KG1 (cell line): ENCODE data around the gene HLA-DQB1.
"Not testable (repeated sequence)": the region's sequence is repeated elsewhere in the genome, so short reads cannot be mapped to it uniquely, and the experiment has no call there.

Source experiments
- DNase-seq: peaks from one replicate; lab custom pipeline; 2025; lab: John Stamatoyannopoulos, UW

The HLA-DQB1 gene

GRCh38 chr6:32666420-32667300, at the start of gene HLA-DQB1:
TSS of gene HLA-DQB1 (minus strand) at chr6:32666657. CDS start at chr6:32666607, 50 bp downstream.
- peak; percentile 64 for DNase-seq

GRCh38 chr6:32713241-32713640, 46.8 kb upstream of the HLA-DQB1 start:
- DNase-seq = no peak

DNA sequence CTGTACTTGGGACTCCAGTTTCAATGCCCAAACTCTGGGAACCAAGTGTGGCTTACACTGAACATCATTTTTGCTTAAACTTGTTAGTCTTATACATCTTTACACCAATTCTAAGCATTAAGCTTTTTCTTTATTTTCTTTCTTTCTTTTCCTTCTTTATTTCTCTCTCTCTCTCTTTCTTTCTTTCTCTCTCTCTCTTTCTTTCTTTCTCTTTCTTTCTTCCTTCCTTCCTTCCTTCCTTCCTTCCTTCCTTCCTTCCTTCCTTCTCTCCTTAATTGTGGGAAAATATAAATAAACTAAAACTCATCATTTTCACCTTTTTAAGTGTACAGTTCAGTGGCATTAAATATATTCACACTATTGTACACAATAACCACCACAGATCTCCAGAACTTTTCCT, 43.2 kb upstream of the HLA-DQB1 start:
- DNase-seq = no peak

GRCh38 chr6:32705164-32705563, 38.7 kb upstream of the HLA-DQB1 start:
- not testable (repeated sequence) for DNase-seq

- no peak for DNase-seq
Measured at GRCh38 chr6:32703347-32703746, 36.9 kb upstream of the HLA-DQB1 start.

- no peak for DNase-seq
Measured at GRCh38 chr6:32700391-32701040, 34.1 kb upstream of the HLA-DQB1 start.

DNA sequence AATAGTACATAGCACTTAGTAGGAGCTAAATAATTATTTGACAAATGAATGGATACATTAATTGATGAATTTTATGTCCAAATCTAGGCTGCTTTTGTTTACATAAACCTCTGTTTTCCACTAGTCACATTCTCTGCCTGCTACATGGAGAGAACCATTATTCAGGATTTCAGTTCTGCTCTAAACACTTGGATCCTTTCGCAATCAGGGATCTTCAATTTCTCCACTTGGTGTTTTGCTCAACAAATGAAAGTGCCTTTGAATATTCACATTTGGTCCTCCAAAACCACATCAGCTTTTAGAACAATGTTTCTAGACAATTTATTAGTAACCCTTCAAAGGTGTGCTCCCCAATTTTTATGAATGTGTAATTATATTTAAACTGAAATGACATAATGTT, 30.6 kb upstream of the HLA-DQB1 start:
- DNase-seq = no peak

- DNase-seq = no peak
Measured at GRCh38 chr6:32692019-32692418, 25.6 kb upstream of the HLA-DQB1 start.

- DNase-seq = no peak
Measured at GRCh38 chr6:32689531-32690501, 23.4 kb upstream of the HLA-DQB1 start.

DNA sequence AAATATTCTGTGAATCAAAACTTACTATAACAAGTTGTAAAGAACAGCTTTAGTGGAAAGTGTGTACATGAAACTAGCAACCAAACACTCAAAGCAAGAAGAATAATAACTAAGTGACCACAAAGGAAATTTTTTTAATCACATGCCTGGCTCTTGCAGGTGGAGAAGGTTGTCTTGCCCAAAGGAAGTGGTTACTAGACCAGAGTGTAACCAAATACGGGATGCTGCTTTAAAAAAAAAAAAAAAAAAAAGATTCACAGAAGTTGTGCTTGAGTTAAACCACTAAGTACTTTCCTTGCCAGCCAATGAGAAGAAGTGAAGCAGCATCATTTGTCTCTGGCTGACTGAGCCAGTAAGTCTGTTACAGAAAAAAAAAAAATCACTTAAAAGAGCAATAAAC, 19.1 kb upstream of the HLA-DQB1 start:
- DNase-seq = no peak

- DNase-seq = no peak
Measured at GRCh38 chr6:32684246-32684645, 17.8 kb upstream of the HLA-DQB1 start.

DNA sequence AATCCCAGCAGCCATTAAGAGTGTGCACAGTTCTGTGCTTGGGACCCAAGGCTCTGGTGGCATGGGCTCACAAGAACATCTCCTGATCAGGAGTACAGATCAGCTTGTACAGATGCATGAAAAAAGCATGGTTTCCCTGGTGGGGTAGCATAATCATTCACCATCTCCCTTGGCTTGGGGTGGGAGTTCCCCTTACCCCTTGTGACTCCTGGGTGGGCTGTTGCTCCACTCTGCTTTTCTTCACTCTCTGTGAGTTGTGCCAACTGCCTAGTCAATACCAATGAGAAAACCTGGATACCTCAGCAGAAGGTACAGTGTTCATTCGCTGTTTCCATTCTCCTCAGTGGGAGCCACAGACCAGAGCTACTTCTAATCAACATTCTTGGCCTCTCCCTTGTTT, 13.6 kb upstream of the HLA-DQB1 start:
- no peak for DNase-seq

DNA sequence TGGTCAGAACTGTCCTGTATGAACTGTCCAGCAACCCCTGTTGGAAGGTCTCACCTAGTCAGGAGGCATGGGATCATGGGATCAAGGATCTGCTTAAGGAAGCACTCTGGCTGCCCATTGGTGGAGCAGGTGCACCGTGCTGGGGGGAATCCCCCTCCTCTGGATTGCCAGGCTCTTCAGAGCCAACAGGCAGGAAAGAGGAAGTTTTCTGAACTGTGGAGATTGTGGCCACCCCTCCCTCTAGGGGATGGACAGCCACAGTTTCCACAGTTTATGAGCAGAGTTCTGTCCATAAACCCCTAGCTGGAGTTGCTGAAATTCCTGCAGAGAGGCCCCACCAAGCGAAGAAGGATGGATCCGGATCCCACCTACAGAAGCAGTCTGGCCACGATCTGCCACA, 13.0 kb upstream of the HLA-DQB1 start:
- no peak for DNase-seq

- DNase-seq = not testable (repeated sequence)
Measured at GRCh38 chr6:32674123-32674522, 7.7 kb upstream of the HLA-DQB1 start.

GRCh38 chr6:32671908-32672307, 5.5 kb upstream of the HLA-DQB1 start:
- DNase-seq = not testable (repeated sequence)

DNA sequence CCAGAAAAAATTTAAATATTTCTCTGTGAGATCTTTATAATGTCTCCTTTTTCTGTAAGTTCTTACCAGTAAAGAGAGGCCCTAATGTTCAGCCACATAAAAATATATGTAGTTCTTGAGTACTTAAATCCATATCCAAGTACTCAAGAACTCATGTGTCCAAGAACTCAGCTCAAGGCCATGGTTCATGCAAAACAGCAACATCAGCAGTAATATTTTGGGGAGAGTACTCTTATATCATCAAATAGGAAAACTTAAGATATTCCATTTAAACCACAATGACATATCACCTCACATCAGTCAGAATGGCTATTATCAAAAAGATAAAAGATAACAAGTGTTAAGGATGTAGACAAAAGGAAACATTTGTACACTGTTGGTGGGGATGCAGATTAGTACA, 3.4 kb upstream of the HLA-DQB1 start:
- DNase-seq = no peak

DNA sequence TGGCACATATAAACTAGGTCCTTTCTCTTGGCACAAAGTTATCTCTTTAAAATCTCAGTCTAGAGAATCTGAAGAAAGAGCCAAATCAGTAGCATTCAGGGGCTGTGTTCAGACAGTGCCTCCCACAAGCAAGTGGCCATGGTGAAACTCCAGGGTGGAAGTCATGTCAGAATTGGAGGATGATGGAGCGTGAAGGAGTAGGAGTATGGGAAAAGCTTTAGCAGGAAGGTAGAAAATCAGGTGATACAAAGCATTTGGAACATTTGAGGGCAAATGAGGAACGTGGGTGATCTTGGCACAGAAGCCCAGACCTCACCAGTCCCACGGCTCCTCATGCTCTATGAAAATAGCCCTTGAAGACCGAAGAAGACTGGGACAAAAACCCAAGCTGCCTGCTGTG, 2.8 kb upstream of the HLA-DQB1 start:
- DNase-seq = no peak

GRCh38 chr6:32668226-32668747, 1.8 kb upstream of the HLA-DQB1 start:
- no peak for DNase-seq

GRCh38 chr6:32665661-32666060, 796 bp downstream of the HLA-DQB1 start:
- no peak for DNase-seq

DNA sequence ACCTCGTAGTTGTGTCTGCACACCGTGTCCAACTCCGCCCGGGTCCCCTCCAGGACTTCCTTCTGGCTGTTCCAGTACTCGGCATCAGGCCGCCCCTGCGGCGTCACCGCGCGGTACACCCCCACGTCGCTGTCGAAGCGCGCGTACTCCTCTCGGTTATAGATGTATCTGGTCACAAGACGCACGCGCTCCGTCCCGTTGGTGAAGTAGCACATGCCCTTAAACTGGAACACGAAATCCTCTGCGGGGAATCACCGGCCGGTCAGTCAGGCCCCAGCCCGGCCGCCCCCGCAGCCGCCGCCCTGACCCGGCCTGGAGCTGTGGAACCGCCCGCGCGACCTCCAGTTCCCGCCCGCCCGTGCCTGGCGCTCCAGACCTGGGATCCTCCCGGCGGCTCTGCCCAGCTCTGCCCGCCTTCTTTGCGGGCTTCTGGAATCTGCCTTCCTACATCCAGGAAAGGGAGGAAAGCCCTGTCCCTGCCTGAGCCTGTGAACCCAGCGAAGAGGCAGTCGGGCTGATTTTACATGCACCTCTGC, 1.6 kb downstream of the HLA-DQB1 start:
- no peak for DNase-seq

- DNase-seq = no peak
Measured at GRCh38 chr6:32664354-32664753, 2.1 kb downstream of the HLA-DQB1 start.

- DNase-seq = no peak
Measured at GRCh38 chr6:32662836-32663235, 3.6 kb downstream of the HLA-DQB1 start.
